Measurements from ENCODE around the gene PGLYRP1.

PGLYRP1 gene

GRCh38 chr19:46032597-46033025, 9.8 kb upstream of the PGLYRP1 start:
- no peak for DNase-seq (ENCODE audit: insufficient read length, low spot score)
- TF ChIP-seq CTCF (IDR thresholded peaks at IDR 0.05; ENCODE audit: insufficient read depth, missing control alignments), result no peak
- FAIRE-seq, result no peak

GRCh38 chr19:46031781-46032596, 9.1 kb upstream of the PGLYRP1 start:
- no peak for DNase-seq (ENCODE audit: insufficient read length, low spot score)
- TF ChIP-seq CTCF (IDR thresholded peaks at IDR 0.05; ENCODE audit: insufficient read depth, missing control alignments), result no peak
- no peak for FAIRE-seq

GRCh38 chr19:46030812-46031550, 8.1 kb upstream of the PGLYRP1 start:
- TF ChIP-seq CTCF (IDR thresholded peaks at IDR 0.05; ENCODE audit: insufficient read depth, missing control alignments), result no peak
- no peak for DNase-seq (ENCODE audit: insufficient read length, low spot score)
- no peak for FAIRE-seq

- TF ChIP-seq CTCF (IDR thresholded peaks at IDR 0.05; ENCODE audit: insufficient read depth, missing control alignments), result no peak
- DNase-seq (ENCODE audit: insufficient read length, low spot score) (no peak), FAIRE-seq (no peak)
Observed at GRCh38 chr19:46025835-46026234, 3.0 kb upstream of the PGLYRP1 start.

- DNase-seq (ENCODE audit: insufficient read length, low spot score), result no peak
- no peak for FAIRE-seq
- TF ChIP-seq CTCF (IDR thresholded peaks at IDR 0.05; ENCODE audit: insufficient read depth, missing control alignments), result no peak
Observed at GRCh38 chr19:46023311-46023779, 492 bp upstream of the PGLYRP1 start.

- no peak for DNase-seq (ENCODE audit: insufficient read length, low spot score)
Observed at GRCh38 chr19:46022061-46022430, 807 bp downstream of the PGLYRP1 start.

More at GRCh38 chr19:46022061-46022430, 807 bp downstream of the PGLYRP1 start:
- TF ChIP-seq CTCF (IDR thresholded peaks at IDR 0.05; ENCODE audit: insufficient read depth, missing control alignments), result no peak
- FAIRE-seq, result no peak
